Esophagus muscularis mucosa (tissue), 4 donors: ENCODE data around the gene IGF2BP1. TPM values are rescaled to one million over a fixed set of nuclear protein-coding genes. Genes with fewer than 3 reads are reported as not detected.

Experiments
- DNase-seq: peaks from one replicate; pipeline ENCODE4 v3.0.0-alpha.2; 2017; ENCODE audit errors: extremely low spot score
- H3K27ac ChIP-seq, 4 donors: fragments of 200-600 bp; sonication (generic); replicated peaks in 1 of 4; 1 replicate in 3 of 4; 2 replicates in 1 of 4; pipeline ENCODE4 v1.5.1; 2016 to 2019; ENCODE audit warnings: mild to moderate bottlenecking in 1 of 4
- H3K27me3 ChIP-seq, 4 donors: fragments of 200-600 bp; sonication (generic); one replicate each; pipeline versions ENCODE4 v1.5.1 to v1.6.0; 2016 to 2019
- H3K36me3 ChIP-seq, 4 donors: fragments of 200-600 bp; sonication (generic); one replicate each; pipeline ENCODE4 v1.5.1; 2016 to 2019
- H3K4me1 ChIP-seq, 4 donors: fragments of 200-600 bp; sonication (generic); one replicate each; pipeline ENCODE4 v1.5.1; 2016 to 2019
- H3K4me3 ChIP-seq, 4 donors: fragments of 200-600 bp; sonication (generic); 1 replicate in 2 of 4; 2 replicates in 2 of 4; pipeline ENCODE4 v1.5.1; 2016 to 2019; ENCODE audit warnings: mild to moderate bottlenecking in 4 of 4, moderate library complexity in 1 of 4
- H3K9me3 ChIP-seq, 4 donors: fragments of 200-600 bp; sonication (generic); 1 replicate in 3 of 4; 2 replicates in 1 of 4; pipeline ENCODE4 v1.5.1; 2016 to 2019
- EP300 ChIP-seq: sonication (generic); formaldehyde crosslinking; IDR thresholded peaks from one replicate; pipeline ENCODE4 v1.6.1; 2017; ENCODE audit warnings: antibody characterized with exemption
- POLR2A ChIP-seq: fragments of 450-650 bp; IDR thresholded peaks from one replicate; pipeline ENCODE4 v1.6.1; 2017; ENCODE audit warnings: antibody characterized with exemption, moderate library complexity, mild to moderate bottlenecking, low read depth
- POLR2AphosphoS5 ChIP-seq, 2 donors: sonication (generic); formaldehyde crosslinking; IDR thresholded peaks; one replicate each; pipeline ENCODE4 v1.6.1; 2017; ENCODE audit warnings: antibody characterized with exemption in 2 of 2
- WGBS: methylation state at CpG from one replicate; pipeline ENCODE4 v1.1.5; 2018; 5-methylcytosine and 5-hydroxymethylcytosine counted together
- intact Hi-C: fragments of 100-400 bp; cut with DNase I; formaldehyde crosslinking; loops from one replicate; pipeline ENCODE4 v1.15.1; 2023
- total RNA-seq, 4 donors: library from RNA; depleted of rRNA; stranded (reverse); fragments of >200 nt; gene quantifications; one replicate each; pipeline versions ENCODE4 v1.1.0 to v1.2.1, GENCODE V29; 2016
- TF ChIP-seq, protein P1 (sequence below), 3 experiments: fragments of 200-600 bp in 2 of 3; fragments of 450-650 bp in 1 of 3; sonication (generic) in 2 of 3; IDR thresholded peaks; one replicate each; pipeline ENCODE4 v1.5.1; 2017 to 2019; ENCODE audit warnings: antibody characterized with exemption in 3 of 3, mild to moderate bottlenecking in 2 of 3, moderate library complexity in 1 of 3

IGF2BP1 gene
- total RNA-seq, 4 donors from 2014 or later: not detected

DNA sequence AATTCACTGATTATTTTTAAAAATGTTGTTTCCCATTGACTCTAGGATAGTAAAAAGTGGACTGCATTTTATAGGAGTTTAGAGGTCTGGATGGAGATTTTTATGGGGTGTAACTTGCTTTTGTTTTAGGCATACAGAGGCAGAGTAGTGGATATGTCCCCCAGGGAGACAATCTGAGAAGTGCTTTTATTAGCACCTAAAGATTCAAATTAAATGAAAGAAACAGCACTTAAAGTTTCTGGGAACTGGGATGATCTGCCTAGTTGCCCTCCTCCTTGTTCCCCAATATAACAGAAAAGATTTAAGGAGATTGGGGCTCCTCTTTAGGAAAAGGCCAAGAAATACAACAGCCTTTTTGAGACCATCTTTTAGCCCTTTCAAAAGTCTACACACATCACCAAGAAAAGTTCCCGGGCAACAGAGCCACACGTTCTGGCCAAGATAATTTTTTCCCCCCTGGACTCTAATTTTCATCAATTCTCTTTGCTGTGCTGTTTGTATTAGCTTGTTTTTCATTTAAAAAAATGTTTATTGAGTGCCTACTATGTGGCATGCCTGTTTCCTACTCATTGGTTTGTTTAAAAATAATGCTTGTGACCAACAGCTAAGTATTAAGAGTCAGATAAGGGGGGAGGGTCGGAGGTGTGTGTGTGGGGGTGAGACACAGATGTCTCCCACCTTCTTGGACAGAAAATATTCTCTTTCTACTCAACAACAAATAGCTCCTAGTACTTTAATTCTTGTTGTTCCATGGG is 2.5 kb upstream of the IGF2BP1 start:
- intact Hi-C loops: no loop called here
- Histone ChIP-seq H3K27me3 (peaks cover 16 to 100% (median 88%) of the 10 kb centered on the region in 4 donors), H3K9me3 (no peaks in the 10 kb centered on the region), H3K4me1 (peaks cover 30 to 37% (median 33%) of the 10 kb centered on the region in 4 donors), H3K4me3 (no peak overlapping the region), H3K27ac (no peak overlapping the region), H3K36me3 (no peaks in the 10 kb centered on the region)
- TF ChIP-seq, protein P1, sequence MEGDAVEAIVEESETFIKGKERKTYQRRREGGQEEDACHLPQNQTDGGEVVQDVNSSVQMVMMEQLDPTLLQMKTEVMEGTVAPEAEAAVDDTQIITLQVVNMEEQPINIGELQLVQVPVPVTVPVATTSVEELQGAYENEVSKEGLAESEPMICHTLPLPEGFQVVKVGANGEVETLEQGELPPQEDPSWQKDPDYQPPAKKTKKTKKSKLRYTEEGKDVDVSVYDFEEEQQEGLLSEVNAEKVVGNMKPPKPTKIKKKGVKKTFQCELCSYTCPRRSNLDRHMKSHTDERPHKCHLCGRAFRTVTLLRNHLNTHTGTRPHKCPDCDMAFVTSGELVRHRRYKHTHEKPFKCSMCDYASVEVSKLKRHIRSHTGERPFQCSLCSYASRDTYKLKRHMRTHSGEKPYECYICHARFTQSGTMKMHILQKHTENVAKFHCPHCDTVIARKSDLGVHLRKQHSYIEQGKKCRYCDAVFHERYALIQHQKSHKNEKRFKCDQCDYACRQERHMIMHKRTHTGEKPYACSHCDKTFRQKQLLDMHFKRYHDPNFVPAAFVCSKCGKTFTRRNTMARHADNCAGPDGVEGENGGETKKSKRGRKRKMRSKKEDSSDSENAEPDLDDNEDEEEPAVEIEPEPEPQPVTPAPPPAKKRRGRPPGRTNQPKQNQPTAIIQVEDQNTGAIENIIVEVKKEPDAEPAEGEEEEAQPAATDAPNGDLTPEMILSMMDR (IDR thresholded peaks at IDR 0.05): no peak
- TF ChIP-seq EP300: no peak
- no peak for TF ChIP-seq POLR2AphosphoS5 (IDR thresholded peaks at IDR 0.05)
- no peak for TF ChIP-seq POLR2A
- 48% methylated on average over 3 of the region's 3 CpGs for WGBS
- peak; percentile 0 for DNase-seq

DNA sequence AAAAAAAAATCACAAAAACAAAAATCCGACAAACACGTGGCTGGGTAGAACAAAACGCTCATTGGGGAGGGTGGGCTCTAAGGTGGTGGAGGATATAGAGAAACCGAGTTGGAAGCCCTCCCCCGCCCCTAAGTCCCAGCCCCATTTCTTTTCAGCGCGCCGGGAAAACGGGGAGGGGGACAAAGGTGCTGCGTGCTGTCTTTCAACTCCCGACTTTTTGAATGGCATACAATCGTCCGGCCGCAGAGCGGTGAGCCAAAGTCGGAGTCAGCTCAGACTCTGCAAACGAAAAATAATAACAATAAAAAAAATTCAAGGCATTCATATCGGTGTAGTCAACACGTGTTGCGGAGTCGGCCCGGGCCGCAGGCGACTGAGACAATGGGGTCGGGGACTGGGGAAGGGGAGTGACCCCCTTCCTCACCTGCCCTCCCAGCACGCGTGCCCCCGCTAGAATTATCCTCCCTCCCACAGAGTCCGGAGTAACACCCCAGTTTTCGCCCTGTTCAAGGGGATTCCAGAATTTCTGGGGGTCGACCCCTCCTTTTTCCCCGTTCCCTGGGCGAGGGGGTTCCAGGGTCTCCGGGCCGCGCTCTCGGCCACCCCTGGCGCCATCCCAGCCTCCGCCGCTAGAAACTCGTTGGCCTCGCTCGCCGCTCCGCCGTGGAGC is 1.7 kb upstream of the IGF2BP1 start:
- H3K27ac ChIP-seq: no peak overlapping the region
- H3K9me3 ChIP-seq: no peaks in the 10 kb centered on the region
- no peaks in the 10 kb centered on the region for H3K36me3 ChIP-seq
- DNase-seq: peak; percentile 50
- no peak for TF ChIP-seq POLR2A
- TF ChIP-seq, protein P1 (IDR thresholded peaks at IDR 0.05): no peak
- TF ChIP-seq EP300: no peak
- TF ChIP-seq POLR2AphosphoS5 (IDR thresholded peaks at IDR 0.05): peak; percentile 10 to 66
- peaks cover 16 to 100% (median 86%) of the 10 kb centered on the region in 4 donors for H3K27me3 ChIP-seq
- 6% methylated on average over 44 of the region's 46 CpGs for WGBS
- H3K4me3 ChIP-seq: no peak overlapping the region
- intact Hi-C loops: no loop called here
- peaks cover 30 to 37% (median 33%) of the 10 kb centered on the region in 4 donors for H3K4me1 ChIP-seq

DNA sequence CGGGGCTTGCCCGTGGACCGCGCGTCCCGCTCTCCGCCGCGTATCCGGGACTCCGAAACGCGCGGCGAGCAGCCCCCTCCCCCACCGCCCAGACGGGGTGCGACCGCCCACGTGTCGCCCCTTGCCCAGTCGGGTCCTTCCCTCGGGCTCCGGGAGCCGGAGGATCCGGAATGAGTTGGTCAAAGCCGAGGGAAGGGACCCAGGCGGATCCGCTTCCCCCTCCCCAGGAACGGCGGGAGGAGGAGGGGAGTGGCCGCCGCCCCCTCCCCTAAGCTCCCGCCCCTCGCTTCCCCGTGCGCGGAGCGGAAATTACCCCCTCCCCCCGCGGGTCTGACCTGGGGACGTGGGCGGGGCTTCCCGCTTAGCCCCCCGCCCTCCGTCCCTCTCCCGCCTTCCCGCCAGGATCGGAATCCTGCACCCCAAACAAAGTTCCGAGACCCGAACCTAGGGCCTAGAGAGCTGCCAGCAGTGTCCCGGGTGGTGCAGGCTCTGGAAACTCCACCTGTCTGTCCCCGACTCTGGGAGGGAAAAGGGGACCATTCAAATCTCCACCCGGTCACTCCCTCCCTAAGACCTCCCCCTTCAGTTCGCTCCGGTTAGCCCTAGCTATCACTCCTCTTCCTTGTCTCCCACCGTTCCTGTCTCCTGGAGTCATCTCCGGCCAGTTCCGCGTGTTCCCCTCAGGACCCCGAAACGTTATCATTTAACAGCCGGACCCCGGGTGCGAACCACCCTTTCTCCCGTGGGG is 1.0 kb upstream of the IGF2BP1 start:
- peak; percentile 84 for DNase-seq
- Histone ChIP-seq H3K4me3 (peak overlapping the region in 1 of 4 donors; percentile 3), H3K4me1 (peaks cover 30 to 37% (median 33%) of the 10 kb centered on the region in 4 donors), H3K27me3 (peaks cover 16 to 100% (median 88%) of the 10 kb centered on the region in 4 donors), H3K9me3 (no peaks in the 10 kb centered on the region), H3K27ac (no peak overlapping the region), H3K36me3 (no peaks in the 10 kb centered on the region)
- 2% methylated on average over 29 of the region's 66 CpGs for WGBS
- TF ChIP-seq, protein P1 (IDR thresholded peaks at IDR 0.05): no peak
- TF ChIP-seq POLR2AphosphoS5 (IDR thresholded peaks at IDR 0.05): peak in 1 of 2 donors; percentile 1
- intact Hi-C loops: no loop called here

DNA sequence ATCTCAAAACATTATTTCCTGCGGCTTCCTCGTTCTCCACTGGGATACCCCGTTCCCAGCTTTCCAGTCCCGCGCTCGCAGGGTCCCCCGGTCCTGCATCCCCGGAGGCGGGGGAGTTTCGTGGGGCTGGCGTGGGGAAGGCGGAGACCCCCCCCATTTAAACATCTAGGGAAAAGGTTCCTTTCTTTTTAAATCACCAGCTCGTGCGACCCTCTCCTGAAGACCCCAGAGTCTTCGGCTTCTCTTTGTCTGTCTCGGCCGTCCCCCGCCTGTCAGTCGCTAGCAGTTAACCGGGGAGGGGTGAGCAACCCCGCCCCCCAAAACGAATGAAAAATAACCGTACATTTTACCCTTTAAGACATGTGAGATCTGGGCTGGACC is 473 bp upstream of the IGF2BP1 start:
- H3K27me3 ChIP-seq: peaks cover 16 to 100% (median 86%) of the 10 kb centered on the region in 4 donors
- TF ChIP-seq POLR2AphosphoS5 (IDR thresholded peaks at IDR 0.05): no peak
- TF ChIP-seq EP300: no peak
- TF ChIP-seq, protein P1 (IDR thresholded peaks at IDR 0.05): no peak
- intact Hi-C loops: no loop called here

More for the DNA sequence above, 473 bp upstream of the IGF2BP1 start:
- Histone ChIP-seq H3K27ac (no peak overlapping the region), H3K36me3 (no peaks in the 10 kb centered on the region), H3K9me3 (no peaks in the 10 kb centered on the region), H3K4me1 (peaks cover 30 to 37% (median 33%) of the 10 kb centered on the region in 4 donors), H3K4me3 (peak overlapping the region in 1 of 4 donors; percentile 30)
- 2% methylated on average over 18 of the region's 23 CpGs for WGBS
- DNase-seq: no peak
